ENCODE data around the gene TM2D3. TPM values are rescaled to one million over a fixed set of nuclear protein-coding genes. Genes with fewer than 3 reads are reported as not detected.
A peak's percentile ranks its signal among the peaks of the same experiment; 100 is the strongest.

The TM2D3 gene
- total and polyA plus RNA-seq, 2 donors (not counting 1 experiment from before 2014, with no cell fraction given), result 35.5 to 63.5 TPM

- H3K9me3 Mint-ChIP-seq (ENCODE audit: insufficient read depth), result no peaks in the 10 kb centered on the region
- Histone ChIP-seq H3K4me3 (ENCODE audit: control extremely low read depth in 1 of 5, extremely low read depth in 1 of 5, insufficient read depth in 1 of 5, low read depth in 2 of 5, low read length in 4 of 5) (peak overlapping the region; percentile 79 to 94 (median 89)), H2AFZ (ENCODE audit: insufficient read depth, low read depth, low read length, poor library complexity, severe bottlenecking) (peak overlapping the region; percentile 92), H3K36me3 (replicated peaks in 1 of 2; ENCODE audit: control extremely low read depth in 1 of 2, control insufficient read depth in 1 of 2, extremely low read depth in 1 of 2, insufficient read depth in 2 of 2, low read length in 1 of 2) (peaks cover 0 to 34% of the 10 kb centered on the region in 2 experiments), H3K79me2 (ENCODE audit: control insufficient read depth, insufficient read depth, low read length) (peaks cover 59% of the 10 kb centered on the region), H3K4me1 (ENCODE audit: control insufficient read depth in 2 of 2, insufficient read depth in 2 of 2, low read length in 2 of 2) (peaks cover 21 to 23% of the 10 kb centered on the region in 2 donors), H4K20me1 (ENCODE audit: control insufficient read depth, insufficient read depth, low read length, poor library complexity, severe bottlenecking) (peaks cover 13% of the 10 kb centered on the region), H3K9ac (ENCODE audit: low read length) (peak overlapping the region; percentile 93), H3K9me3 (ENCODE audit: control extremely low read depth in 1 of 3, control insufficient read depth in 2 of 3, insufficient read depth in 1 of 3, low read length in 2 of 3) (no peaks in the 10 kb centered on the region), H3K27me3 (replicated peaks in 1 of 4; ENCODE audit: control extremely low read depth in 1 of 4, control insufficient read depth in 3 of 4, insufficient read depth in 4 of 4, low read length in 3 of 4) (no peaks in the 10 kb centered on the region), H3K4me2 (replicated peaks; ENCODE audit: low read depth, low read length, poor library complexity, severe bottlenecking) (peak overlapping the region; percentile 93), H3K27ac (ENCODE audit: low read length in 2 of 2) (peak overlapping the region; percentile 94 to 98)
- WGBS (ENCODE audit: insufficient coverage), result under 1% methylated on average over 31 of the region's 32 CpGs
- ChIA-PET POLR2A (interaction anchor here (1.0 to 2.3 kb wide), 4 partner anchors 73 to 400 kb away, joined by 3 to 14 read pairs (median 5); partner anchors contain the start of genes CHSY1, SNRPA1 and TARS3), CTCF (interaction anchor here (0.7 to 3.9 kb wide), 4 partner anchors 9 to 357 kb away, joined by 4 to 18 read pairs (median 4); partner anchors contain the start of gene SNRPA1)
- peak overlapping the region; percentile 93 for H3K4me3 Mint-ChIP-seq
- intact Hi-C loops (cut with micrococcal nuclease), result loop anchor here (1.0 to 5.0 kb wide), 5 partner anchors 10 to 734 kb away; partner anchors contain the start of genes LRRK1, SNRPA1 and TARS3
- peak overlapping the region; percentile 98 for H3K27ac Mint-ChIP-seq
- ATAC-seq (ENCODE audit: low read depth) (peak; percentile 48), DNase-seq (no peak)
- H3K27me3 Mint-ChIP-seq, result no peaks in the 10 kb centered on the region
- peaks cover 33% of the 10 kb centered on the region for H3K4me1 Mint-ChIP-seq
- TF ChIP-seq, protein P1, sequence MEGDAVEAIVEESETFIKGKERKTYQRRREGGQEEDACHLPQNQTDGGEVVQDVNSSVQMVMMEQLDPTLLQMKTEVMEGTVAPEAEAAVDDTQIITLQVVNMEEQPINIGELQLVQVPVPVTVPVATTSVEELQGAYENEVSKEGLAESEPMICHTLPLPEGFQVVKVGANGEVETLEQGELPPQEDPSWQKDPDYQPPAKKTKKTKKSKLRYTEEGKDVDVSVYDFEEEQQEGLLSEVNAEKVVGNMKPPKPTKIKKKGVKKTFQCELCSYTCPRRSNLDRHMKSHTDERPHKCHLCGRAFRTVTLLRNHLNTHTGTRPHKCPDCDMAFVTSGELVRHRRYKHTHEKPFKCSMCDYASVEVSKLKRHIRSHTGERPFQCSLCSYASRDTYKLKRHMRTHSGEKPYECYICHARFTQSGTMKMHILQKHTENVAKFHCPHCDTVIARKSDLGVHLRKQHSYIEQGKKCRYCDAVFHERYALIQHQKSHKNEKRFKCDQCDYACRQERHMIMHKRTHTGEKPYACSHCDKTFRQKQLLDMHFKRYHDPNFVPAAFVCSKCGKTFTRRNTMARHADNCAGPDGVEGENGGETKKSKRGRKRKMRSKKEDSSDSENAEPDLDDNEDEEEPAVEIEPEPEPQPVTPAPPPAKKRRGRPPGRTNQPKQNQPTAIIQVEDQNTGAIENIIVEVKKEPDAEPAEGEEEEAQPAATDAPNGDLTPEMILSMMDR (IDR thresholded peaks at IDR 0.05), result no peak
- TF ChIP-seq EZH2 (IDR thresholded peaks at IDR 0.05; ENCODE audit: borderline replicate concordance, insufficient read depth, low read depth, low read length, poor library complexity, severe bottlenecking), result no peak
These were observed 555 bp downstream of the TM2D3 start for GRCh38 chr15:101651554-101652097.

DNA sequence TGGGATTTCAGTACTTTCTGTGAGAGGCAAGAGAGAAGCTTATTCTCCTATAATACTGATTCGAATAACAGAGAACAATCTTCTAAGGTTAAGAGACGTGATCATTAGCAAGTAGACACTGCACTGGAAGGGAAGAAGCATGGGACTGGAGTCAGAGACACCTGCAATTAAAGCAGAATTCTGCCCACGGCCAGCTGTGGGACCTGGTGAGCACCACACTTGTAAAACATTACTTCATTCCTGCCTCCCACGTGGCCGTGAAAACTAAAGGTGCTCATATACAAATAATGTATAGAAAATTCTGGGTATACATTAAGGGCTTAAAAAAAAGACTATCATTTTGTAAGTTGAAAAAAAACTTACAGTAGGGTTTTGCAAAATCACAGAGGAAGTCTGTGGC lies 2.0 kb downstream of the TM2D3 start:
- H3K4me3 Mint-ChIP-seq, result peak overlapping the region; percentile 93
- Histone ChIP-seq H4K20me1 (ENCODE audit: control insufficient read depth, insufficient read depth, low read length, poor library complexity, severe bottlenecking) (peaks cover 20% of the 10 kb centered on the region), H2AFZ (ENCODE audit: insufficient read depth, low read depth, low read length, poor library complexity, severe bottlenecking) (no peak overlapping the region), H3K36me3 (replicated peaks in 1 of 2; ENCODE audit: control extremely low read depth in 1 of 2, control insufficient read depth in 1 of 2, extremely low read depth in 1 of 2, insufficient read depth in 2 of 2, low read length in 1 of 2) (peaks cover 0 to 49% of the 10 kb centered on the region in 2 experiments), H3K4me3 (ENCODE audit: control extremely low read depth in 1 of 5, extremely low read depth in 1 of 5, insufficient read depth in 1 of 5, low read depth in 2 of 5, low read length in 4 of 5) (no peak overlapping the region), H3K9me3 (ENCODE audit: control extremely low read depth in 1 of 3, control insufficient read depth in 2 of 3, insufficient read depth in 1 of 3, low read length in 2 of 3) (no peaks in the 10 kb centered on the region), H3K79me2 (ENCODE audit: control insufficient read depth, insufficient read depth, low read length) (peaks cover 60% of the 10 kb centered on the region), H3K4me2 (replicated peaks; ENCODE audit: low read depth, low read length, poor library complexity, severe bottlenecking) (no peak overlapping the region), H3K27me3 (replicated peaks in 1 of 4; ENCODE audit: control extremely low read depth in 1 of 4, control insufficient read depth in 3 of 4, insufficient read depth in 4 of 4, low read length in 3 of 4) (no peaks in the 10 kb centered on the region), H3K27ac (ENCODE audit: low read length in 2 of 2) (peak overlapping the region in 1 of 2 donors; percentile 17), H3K9ac (ENCODE audit: low read length) (no peak overlapping the region), H3K4me1 (ENCODE audit: control insufficient read depth in 2 of 2, insufficient read depth in 2 of 2, low read length in 2 of 2) (peaks cover 21 to 23% of the 10 kb centered on the region in 2 donors)
- ChIA-PET POLR2A (no interaction called here), CTCF (interaction anchor here (1.1 to 2.1 kb wide), 3 partner anchors 9 to 360 kb away, joined by 3 to 9 read pairs (median 7); no protein-coding TSS in a partner anchor)
- no peaks in the 10 kb centered on the region for H3K9me3 Mint-ChIP-seq (ENCODE audit: insufficient read depth)
- no CpG with 5 or more reads among the region's 5 CpGs for WGBS (ENCODE audit: insufficient coverage)
- ATAC-seq (ENCODE audit: low read depth) (no peak), DNase-seq (no peak)
- H3K4me1 Mint-ChIP-seq, result peaks cover 33% of the 10 kb centered on the region
- intact Hi-C loops (cut with micrococcal nuclease), result loop anchor here (5.0 kb wide), 2 partner anchors 643 to 733 kb away; partner anchors contain the start of gene LRRK1
- no peak for TF ChIP-seq EZH2 (IDR thresholded peaks at IDR 0.05; ENCODE audit: borderline replicate concordance, insufficient read depth, low read depth, low read length, poor library complexity, severe bottlenecking)
- TF ChIP-seq, protein P1 (IDR thresholded peaks at IDR 0.05), result no peak
- H3K27me3 Mint-ChIP-seq, result no peaks in the 10 kb centered on the region
- no peak overlapping the region for H3K27ac Mint-ChIP-seq

Measured in B cell (primary cell).